ENCODE measurements around the gene RGS7.
"Not testable (repeated sequence)": the region's sequence is repeated elsewhere in the genome, so short reads cannot be mapped to it uniquely, and the experiment has no call there.

RGS7 gene

GRCh38 chr1:240763771-240764170 is 593.2 kb downstream of the RGS7 start:
- no peak for DNase-seq

GRCh38 chr1:240763095-240763494 is 593.9 kb downstream of the RGS7 start:
- DNase-seq, result not testable (repeated sequence)

GRCh38 chr1:240762471-240762987 is 594.5 kb downstream of the RGS7 start:
- not testable (repeated sequence) for DNase-seq

- DNase-seq, result not testable (repeated sequence)
These were observed 598.2 kb downstream of the RGS7 start for GRCh38 chr1:240758777-240759176.

- no peak for DNase-seq
These were observed 598.7 kb downstream of the RGS7 start for GRCh38 chr1:240758296-240758695.

GRCh38 chr1:240747907-240748306 is 609.1 kb downstream of the RGS7 start:
- DNase-seq, result no peak

GRCh38 chr1:240743705-240744104 is 613.3 kb downstream of the RGS7 start:
- DNase-seq, result no peak

GRCh38 chr1:240739754-240740153 is 617.3 kb downstream of the RGS7 start:
- DNase-seq, result no peak

- no peak for DNase-seq
These were observed 617.9 kb downstream of the RGS7 start for GRCh38 chr1:240739139-240739538.

GRCh38 chr1:240737766-240738265 is 619.2 kb downstream of the RGS7 start:
- DNase-seq, result no peak

GRCh38 chr1:240737298-240737697 is 619.7 kb downstream of the RGS7 start:
- no peak for DNase-seq

GRCh38 chr1:240734705-240735104 is 622.3 kb downstream of the RGS7 start:
- DNase-seq, result not testable (repeated sequence)

- DNase-seq, result no peak
These were observed 623.0 kb downstream of the RGS7 start for GRCh38 chr1:240734001-240734400.

- no peak for DNase-seq
These were observed 624.6 kb downstream of the RGS7 start for GRCh38 chr1:240732390-240732789.

Measured in stimulated activated CD4-positive, alpha-beta T cell treated with anti-CD3 and anti-CD28 coated beads, Interleukin-1b, Interleukin-23, amount 100 ng/mL, for 48 hours (primary cell).